ENCODE measurements around the gene CCL18. TPM values are rescaled to one million over a fixed set of nuclear protein-coding genes. Genes with fewer than 3 reads are reported as not detected.
"Not testable (repeated sequence)": the region's sequence is repeated elsewhere in the genome, so short reads cannot be mapped to it uniquely, and the experiment has no call there.

CCL18 gene
- total and polyA plus RNA-seq, 2 of the 8 experiments (the other 6 are each of a cell fraction or from before 2014, with no cell fraction given) = not detected

DNA sequence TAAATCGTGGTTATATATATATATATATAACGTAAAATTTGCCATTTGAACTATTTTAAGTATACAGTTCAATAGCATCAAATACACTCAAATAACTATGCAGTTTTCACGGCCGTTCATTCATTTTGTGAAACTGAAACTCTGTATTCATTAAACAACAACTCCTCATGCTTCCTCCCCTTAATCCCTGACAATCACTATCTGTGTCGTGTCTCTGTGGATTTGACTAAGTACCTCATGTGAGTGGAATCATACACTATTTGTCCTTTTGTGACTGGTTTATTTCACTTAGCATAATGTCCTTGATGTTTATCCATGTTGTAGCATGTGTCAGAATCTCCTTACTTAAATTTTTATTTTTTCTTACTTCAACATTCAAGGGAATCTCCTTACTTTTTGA is 49.1 kb upstream of the CCL18 start:
- no peaks in the 10 kb centered on the region for H4K20me1 ChIP-seq (replicated peaks in 1 of 2; ENCODE audit: control insufficient read depth in 1 of 2, insufficient read depth in 2 of 2, low read length in 2 of 2)
- CTCF ChIA-PET (ENCODE audit: partially characterized antibody) = no interaction called here
- no peak overlapping the region for H4K5ac ChIP-seq (ENCODE audit: insufficient read length, low read depth, low read length)
- H3K23me2 ChIP-seq (ENCODE audit: low read depth, low read length) = no peaks in the 10 kb centered on the region
- no peak overlapping the region for H3K4ac ChIP-seq (replicated peaks; ENCODE audit: insufficient read length, low read depth, low read length)
- POLR2A ChIA-PET (ENCODE audit: partially characterized antibody) = no interaction called here
- H2BK12ac ChIP-seq (ENCODE audit: low read depth, low read length) = no peak overlapping the region
- TF ChIP-seq CHD1 (IDR thresholded peaks at IDR 0.05; ENCODE audit: low read depth, low read length) (no peak), KDM1A (IDR thresholded peaks at IDR 0.05; ENCODE audit: borderline replicate concordance, low read length) (no peak)
- H2BK20ac ChIP-seq (ENCODE audit: low read length) = no peak overlapping the region
- no peak overlapping the region for H3K18ac ChIP-seq (ENCODE audit: extremely low read depth, low read length)
- H2AFZ ChIP-seq (ENCODE audit: low read length) = no peak overlapping the region
- no peak overlapping the region for H3K4me3 ChIP-seq (ENCODE audit: extremely low read depth in 1 of 4, insufficient read depth in 2 of 4, low read depth in 3 of 4, low read length in 4 of 4)
- H2AK5ac ChIP-seq (ENCODE audit: low read depth, low read length) = no peak overlapping the region
- no peak overlapping the region for H4K91ac ChIP-seq (replicated peaks; ENCODE audit: insufficient read length, low read length)
- no peak overlapping the region for H3K56ac ChIP-seq (replicated peaks; ENCODE audit: insufficient read length, low read depth, low read length)
- no peak overlapping the region for H3K23ac ChIP-seq (ENCODE audit: insufficient read length)
- H2BK120ac ChIP-seq (replicated peaks; ENCODE audit: low read depth, low read length) = no peak overlapping the region
- H3K27me3 ChIP-seq (replicated peaks in 1 of 4; ENCODE audit: control insufficient read depth in 3 of 4, extremely low read depth in 1 of 4, insufficient read depth in 3 of 4, low read length in 3 of 4) = no peaks in the 10 kb centered on the region
- H3K27ac ChIP-seq (ENCODE audit: low read depth, low read length) = no peak overlapping the region
- H3K4me1 ChIP-seq (replicated peaks in 1 of 4; ENCODE audit: control insufficient read depth in 3 of 4, insufficient read depth in 4 of 4, low read length in 3 of 4) = no peaks in the 10 kb centered on the region
- FAIRE-seq (no peak), DNase-seq (ENCODE audit: low read depth in 1 of 2, low spot score in 2 of 2) (no peak)
- H3K4me2 ChIP-seq (ENCODE audit: insufficient read depth in 1 of 2, low read depth in 2 of 2, low read length in 2 of 2) = no peak overlapping the region
- H2BK15ac ChIP-seq (ENCODE audit: low read length) = no peak overlapping the region
- no peak overlapping the region for H3K14ac ChIP-seq (ENCODE audit: insufficient read length)
- H3K79me2 ChIP-seq (ENCODE audit: control insufficient read depth in 1 of 2, insufficient read depth in 2 of 2, low read length in 2 of 2) = no peaks in the 10 kb centered on the region
- H3K9ac ChIP-seq (replicated peaks in 1 of 4; ENCODE audit: extremely low read depth in 1 of 4, low read depth in 3 of 4, low read length in 3 of 4) = no peak overlapping the region
- no peaks in the 10 kb centered on the region for H3K36me3 ChIP-seq (ENCODE audit: control insufficient read depth in 2 of 4, insufficient read depth in 4 of 4, low read length in 3 of 4)
- H3K9me3 ChIP-seq (ENCODE audit: insufficient read depth in 2 of 2, low read depth in 1 of 2, low read length in 1 of 2) = peaks cover 2 to 21% of the 10 kb centered on the region in 2 experiments
- no peaks in the 10 kb centered on the region for H3K79me1 ChIP-seq (ENCODE audit: low read depth, low read length)
- no peak overlapping the region for H2BK5ac ChIP-seq (ENCODE audit: low read depth, low read length)
- 93% methylated on average over 5 of the region's 5 CpGs; no CpG with 5 or more reads in 1 of the 2 experiments for WGBS, 2 experiments (ENCODE audit: extremely low coverage in 1 of 2, insufficient coverage in 1 of 2, insufficient read length in 1 of 2, insufficient replicate concordance in 2 of 2, low coverage in 1 of 2, low lambda C conversion rate in 2 of 2, missing lambda C conversion rate in 1 of 2)
- no peak overlapping the region for H4K8ac ChIP-seq (ENCODE audit: extremely low read depth, insufficient read depth, low read length)

DNA sequence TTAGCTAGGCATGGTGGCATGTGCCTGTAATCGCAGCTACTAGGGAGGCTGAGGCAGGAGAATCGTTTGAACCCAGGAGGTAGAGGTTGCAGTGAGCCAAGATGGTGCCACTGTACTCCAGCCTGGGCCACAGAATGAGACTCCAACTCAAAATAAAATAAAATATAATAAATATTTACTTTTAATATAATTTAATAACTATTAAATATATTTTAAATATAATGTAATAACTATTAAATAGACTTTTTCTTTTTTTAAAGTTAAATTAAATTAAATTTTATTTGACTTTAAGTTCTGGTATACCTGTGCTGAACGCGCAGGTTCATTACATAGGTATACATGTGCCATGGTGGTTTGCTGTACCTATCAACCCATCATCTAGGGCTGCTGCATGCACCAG is 48.2 kb upstream of the CCL18 start:
- H2BK15ac ChIP-seq (ENCODE audit: low read length); H3K18ac ChIP-seq (ENCODE audit: extremely low read depth, low read length); H3K79me2 ChIP-seq (ENCODE audit: control insufficient read depth in 1 of 2, insufficient read depth in 2 of 2, low read length in 2 of 2); H3K27ac ChIP-seq (ENCODE audit: low read depth, low read length); H3K27me3 ChIP-seq (replicated peaks in 1 of 4; ENCODE audit: control insufficient read depth in 3 of 4, extremely low read depth in 1 of 4, insufficient read depth in 3 of 4, low read length in 3 of 4); FAIRE-seq; H3K4me1 ChIP-seq (replicated peaks in 1 of 4; ENCODE audit: control insufficient read depth in 3 of 4, insufficient read depth in 4 of 4, low read length in 3 of 4); H3K4ac ChIP-seq (replicated peaks; ENCODE audit: insufficient read length, low read depth, low read length); H2BK12ac ChIP-seq (ENCODE audit: low read depth, low read length); H3K23ac ChIP-seq (ENCODE audit: insufficient read length); H3K36me3 ChIP-seq (ENCODE audit: control insufficient read depth in 2 of 4, insufficient read depth in 4 of 4, low read length in 3 of 4); H4K8ac ChIP-seq (ENCODE audit: extremely low read depth, insufficient read depth, low read length); H3K4me3 ChIP-seq (ENCODE audit: extremely low read depth in 1 of 4, insufficient read depth in 2 of 4, low read depth in 3 of 4, low read length in 4 of 4); DNase-seq (ENCODE audit: low read depth in 1 of 2, low spot score in 2 of 2); H2BK5ac ChIP-seq (ENCODE audit: low read depth, low read length); H2BK20ac ChIP-seq (ENCODE audit: low read length); H4K20me1 ChIP-seq (replicated peaks in 1 of 2; ENCODE audit: control insufficient read depth in 1 of 2, insufficient read depth in 2 of 2, low read length in 2 of 2); H3K4me2 ChIP-seq (ENCODE audit: insufficient read depth in 1 of 2, low read depth in 2 of 2, low read length in 2 of 2); H3K23me2 ChIP-seq (ENCODE audit: low read depth, low read length); H3K79me1 ChIP-seq (ENCODE audit: low read depth, low read length); H2BK120ac ChIP-seq (replicated peaks; ENCODE audit: low read depth, low read length); H3K9ac ChIP-seq (replicated peaks in 1 of 4; ENCODE audit: extremely low read depth in 1 of 4, low read depth in 3 of 4, low read length in 3 of 4); H3K14ac ChIP-seq (ENCODE audit: insufficient read length); H2AFZ ChIP-seq (ENCODE audit: low read length); H3K56ac ChIP-seq (replicated peaks; ENCODE audit: insufficient read length, low read depth, low read length); H4K5ac ChIP-seq (ENCODE audit: insufficient read length, low read depth, low read length); POLR2A ChIA-PET (ENCODE audit: partially characterized antibody); CTCF ChIA-PET (ENCODE audit: partially characterized antibody); H4K91ac ChIP-seq (replicated peaks; ENCODE audit: insufficient read length, low read length); H2AK5ac ChIP-seq (ENCODE audit: low read depth, low read length): not testable (repeated sequence)
- H3K9me3 ChIP-seq (ENCODE audit: insufficient read depth in 2 of 2, low read depth in 1 of 2, low read length in 1 of 2) = peaks cover 0 to 14% of the 10 kb centered on the region in 2 experiments; a peak in 2 of 4 replicates
- 93% methylated on average over 4 of the region's 4 CpGs; no CpG with 5 or more reads in 1 of the 2 experiments for WGBS, 2 experiments (ENCODE audit: extremely low coverage in 1 of 2, insufficient coverage in 1 of 2, insufficient read length in 1 of 2, insufficient replicate concordance in 2 of 2, low coverage in 1 of 2, low lambda C conversion rate in 2 of 2, missing lambda C conversion rate in 1 of 2)

Data from H1 (cell line).